ENCODE data around the gene OR14C36.

DNA sequence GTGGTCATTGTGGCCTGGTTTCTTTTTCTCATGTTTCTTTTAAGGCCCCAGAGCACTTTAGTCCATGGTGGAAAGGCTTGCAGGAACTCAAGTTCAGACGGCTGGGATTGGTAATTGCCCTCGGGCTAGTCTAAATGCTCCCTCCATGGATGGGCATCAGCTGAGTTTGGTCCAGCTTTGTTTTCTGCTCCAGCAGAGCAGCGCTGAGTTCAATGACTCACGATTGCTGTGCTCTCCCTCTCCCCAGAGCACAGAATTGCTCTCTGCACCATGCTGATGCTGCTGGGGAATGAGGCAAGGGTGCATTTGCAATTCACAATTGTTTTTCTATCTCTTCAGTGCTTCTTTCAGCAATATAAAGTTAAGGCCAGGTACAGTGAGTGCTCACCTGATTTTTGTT is 25.2 kb downstream of the OR14C36 start:
- TF ChIP-seq, protein P1, sequence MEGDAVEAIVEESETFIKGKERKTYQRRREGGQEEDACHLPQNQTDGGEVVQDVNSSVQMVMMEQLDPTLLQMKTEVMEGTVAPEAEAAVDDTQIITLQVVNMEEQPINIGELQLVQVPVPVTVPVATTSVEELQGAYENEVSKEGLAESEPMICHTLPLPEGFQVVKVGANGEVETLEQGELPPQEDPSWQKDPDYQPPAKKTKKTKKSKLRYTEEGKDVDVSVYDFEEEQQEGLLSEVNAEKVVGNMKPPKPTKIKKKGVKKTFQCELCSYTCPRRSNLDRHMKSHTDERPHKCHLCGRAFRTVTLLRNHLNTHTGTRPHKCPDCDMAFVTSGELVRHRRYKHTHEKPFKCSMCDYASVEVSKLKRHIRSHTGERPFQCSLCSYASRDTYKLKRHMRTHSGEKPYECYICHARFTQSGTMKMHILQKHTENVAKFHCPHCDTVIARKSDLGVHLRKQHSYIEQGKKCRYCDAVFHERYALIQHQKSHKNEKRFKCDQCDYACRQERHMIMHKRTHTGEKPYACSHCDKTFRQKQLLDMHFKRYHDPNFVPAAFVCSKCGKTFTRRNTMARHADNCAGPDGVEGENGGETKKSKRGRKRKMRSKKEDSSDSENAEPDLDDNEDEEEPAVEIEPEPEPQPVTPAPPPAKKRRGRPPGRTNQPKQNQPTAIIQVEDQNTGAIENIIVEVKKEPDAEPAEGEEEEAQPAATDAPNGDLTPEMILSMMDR (conservative IDR thresholded peaks at IDR 0.05) = no peak
- no peak for TF ChIP-seq ZFX (IDR thresholded peaks at IDR 0.05)

Measured in C4-2B (cell line).